ENCODE data around the gene IGFBP7.
"Not testable (repeated sequence)": the region's sequence is repeated elsewhere in the genome, so short reads cannot be mapped to it uniquely, and the experiment has no call there.

IGFBP7 gene

GRCh38 chr4:57065730-57066482 lies 44.3 kb downstream of the IGFBP7 start:
- Histone ChIP-seq H3K4me3 (ENCODE audit: low read length) (peak overlapping the region; percentile 26), H3K9me3 (ENCODE audit: control insufficient read depth, low read length) (no peaks in the 10 kb centered on the region), H3K9ac (ENCODE audit: low read length) (peak overlapping the region; percentile 40), H3K36me3 (ENCODE audit: control insufficient read depth, insufficient read depth, low read length, severe bottlenecking) (no peaks in the 10 kb centered on the region), H3K4me1 (ENCODE audit: control insufficient read depth, insufficient read depth, low read length) (peaks cover 45% of the 10 kb centered on the region), H3K27me3 (replicated peaks; ENCODE audit: control insufficient read depth, insufficient read depth, low read length) (no peaks in the 10 kb centered on the region)
- DNase-seq (ENCODE audit: low read depth) = no peak

- peak overlapping the region; percentile 40 for H3K9ac ChIP-seq (ENCODE audit: low read length)
- no peaks in the 10 kb centered on the region for H3K36me3 ChIP-seq (ENCODE audit: control insufficient read depth, insufficient read depth, low read length, severe bottlenecking)
- H3K9me3 ChIP-seq (ENCODE audit: control insufficient read depth, low read length) = no peaks in the 10 kb centered on the region
- no peaks in the 10 kb centered on the region for H3K27me3 ChIP-seq (replicated peaks; ENCODE audit: control insufficient read depth, insufficient read depth, low read length)
- peaks cover 38% of the 10 kb centered on the region for H3K4me1 ChIP-seq (ENCODE audit: control insufficient read depth, insufficient read depth, low read length)
- peak overlapping the region; percentile 26 for H3K4me3 ChIP-seq (ENCODE audit: low read length)
- peak; percentile 89 for DNase-seq (ENCODE audit: low read depth)
These were observed 45.1 kb downstream of the IGFBP7 start for GRCh38 chr4:57064811-57065711.

DNA sequence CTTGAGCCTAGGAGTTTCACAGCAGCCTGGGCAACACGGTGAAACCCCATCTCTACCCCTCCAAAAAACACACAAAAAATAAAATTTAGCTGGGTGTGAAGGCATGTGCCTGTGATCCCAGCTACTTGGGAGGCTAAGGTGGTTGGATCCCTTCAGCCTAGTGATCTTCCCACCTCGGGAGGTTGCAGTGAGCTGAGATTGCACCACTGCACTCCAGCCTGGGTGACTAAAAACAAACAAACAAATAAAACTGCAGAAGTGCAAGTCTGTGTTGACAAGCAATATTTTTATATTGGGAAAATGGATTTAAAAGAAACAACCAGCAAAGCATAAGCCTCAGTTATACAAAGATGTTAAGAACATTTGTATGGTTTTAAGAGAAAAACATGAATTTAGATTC lies 46.1 kb downstream of the IGFBP7 start:
- Histone ChIP-seq H3K36me3 (ENCODE audit: control insufficient read depth, insufficient read depth, low read length, severe bottlenecking) (no peaks in the 10 kb centered on the region), H3K4me3 (ENCODE audit: low read length) (no peak overlapping the region), H3K4me1 (ENCODE audit: control insufficient read depth, insufficient read depth, low read length) (peaks cover 38% of the 10 kb centered on the region), H3K9ac (ENCODE audit: low read length) (peak overlapping the region; percentile 39), H3K9me3 (ENCODE audit: control insufficient read depth, low read length) (no peaks in the 10 kb centered on the region), H3K27me3 (replicated peaks; ENCODE audit: control insufficient read depth, insufficient read depth, low read length) (no peaks in the 10 kb centered on the region)
- peak; percentile 41 for DNase-seq (ENCODE audit: low read depth)

GRCh38 chr4:57063518-57063917 lies 46.7 kb downstream of the IGFBP7 start:
- no peak for DNase-seq (ENCODE audit: low read depth)
- Histone ChIP-seq H3K9me3 (ENCODE audit: control insufficient read depth, low read length) (no peaks in the 10 kb centered on the region), H3K4me1 (ENCODE audit: control insufficient read depth, insufficient read depth, low read length) (peaks cover 38% of the 10 kb centered on the region), H3K27me3 (replicated peaks; ENCODE audit: control insufficient read depth, insufficient read depth, low read length) (no peaks in the 10 kb centered on the region), H3K4me3 (ENCODE audit: low read length) (no peak overlapping the region), H3K36me3 (ENCODE audit: control insufficient read depth, insufficient read depth, low read length, severe bottlenecking) (no peaks in the 10 kb centered on the region), H3K9ac (ENCODE audit: low read length) (no peak overlapping the region)

- no peak overlapping the region for H3K9ac ChIP-seq (ENCODE audit: low read length)
- no peaks in the 10 kb centered on the region for H3K9me3 ChIP-seq (ENCODE audit: control insufficient read depth, low read length)
- no peaks in the 10 kb centered on the region for H3K27me3 ChIP-seq (replicated peaks; ENCODE audit: control insufficient read depth, insufficient read depth, low read length)
- no peaks in the 10 kb centered on the region for H3K36me3 ChIP-seq (ENCODE audit: control insufficient read depth, insufficient read depth, low read length, severe bottlenecking)
- DNase-seq (ENCODE audit: low read depth) = peak; percentile 79
- no peak overlapping the region for H3K4me3 ChIP-seq (ENCODE audit: low read length)
- H3K4me1 ChIP-seq (ENCODE audit: control insufficient read depth, insufficient read depth, low read length) = peaks cover 37% of the 10 kb centered on the region
These were observed 48.8 kb downstream of the IGFBP7 start for GRCh38 chr4:57061395-57061794.

GRCh38 chr4:57060717-57061067 lies 49.5 kb downstream of the IGFBP7 start:
- H3K27me3 ChIP-seq (replicated peaks; ENCODE audit: control insufficient read depth, insufficient read depth, low read length); H3K9ac ChIP-seq (ENCODE audit: low read length); H3K9me3 ChIP-seq (ENCODE audit: control insufficient read depth, low read length); H3K36me3 ChIP-seq (ENCODE audit: control insufficient read depth, insufficient read depth, low read length, severe bottlenecking); DNase-seq (ENCODE audit: low read depth); H3K4me3 ChIP-seq (ENCODE audit: low read length): not testable (repeated sequence)
- peaks cover 30% of the 10 kb centered on the region for H3K4me1 ChIP-seq (ENCODE audit: control insufficient read depth, insufficient read depth, low read length)

DNA sequence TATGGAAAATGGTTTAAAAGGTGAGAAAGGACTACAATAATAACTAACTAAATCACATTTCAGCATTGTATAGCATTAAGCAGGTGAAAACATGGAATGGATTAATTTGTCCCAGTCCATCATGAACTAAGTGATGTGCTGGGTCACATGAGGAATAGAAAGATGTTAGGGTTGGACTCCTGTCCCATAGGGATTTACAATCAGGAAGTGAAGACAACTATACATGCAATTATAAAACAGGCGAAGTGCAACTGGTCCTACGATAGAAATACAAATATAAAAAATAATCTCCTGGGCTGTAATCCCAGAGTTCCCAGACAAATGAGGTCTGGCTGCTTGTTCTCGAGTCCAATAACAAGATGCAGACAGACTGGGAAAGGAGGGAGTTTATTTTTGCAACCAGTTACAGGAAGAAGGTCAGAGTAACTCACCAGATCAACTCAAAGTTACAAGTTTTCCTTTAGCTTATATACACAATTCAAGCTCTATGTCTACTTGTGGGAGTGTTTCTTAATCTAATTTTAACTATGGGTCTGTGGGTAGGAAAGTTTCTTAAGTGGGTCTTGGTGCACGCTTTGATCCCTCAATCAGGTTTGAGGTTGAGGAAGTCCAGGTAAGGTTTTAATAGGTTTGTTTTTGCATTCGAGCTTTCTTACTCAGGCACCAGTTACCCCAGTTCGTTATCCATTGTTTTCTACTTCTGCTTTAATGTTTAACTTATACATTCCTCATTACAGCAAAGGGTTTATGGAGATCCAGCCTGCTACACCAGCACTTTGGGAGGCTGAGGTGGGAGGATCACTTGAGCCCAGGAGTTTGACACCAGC lies 50.1 kb downstream of the IGFBP7 start:
- no peak overlapping the region for H3K9ac ChIP-seq (ENCODE audit: low read length)
- H3K9me3 ChIP-seq (ENCODE audit: control insufficient read depth, low read length) = no peaks in the 10 kb centered on the region
- no peaks in the 10 kb centered on the region for H3K27me3 ChIP-seq (replicated peaks; ENCODE audit: control insufficient read depth, insufficient read depth, low read length)
- no peak overlapping the region for H3K4me3 ChIP-seq (ENCODE audit: low read length)
- H3K4me1 ChIP-seq (ENCODE audit: control insufficient read depth, insufficient read depth, low read length) = peaks cover 27% of the 10 kb centered on the region
- DNase-seq (ENCODE audit: low read depth) = no peak
- no peaks in the 10 kb centered on the region for H3K36me3 ChIP-seq (ENCODE audit: control insufficient read depth, insufficient read depth, low read length, severe bottlenecking)

- H3K4me3 ChIP-seq (ENCODE audit: low read length) = no peak overlapping the region
- no peaks in the 10 kb centered on the region for H3K4me1 ChIP-seq (ENCODE audit: control insufficient read depth, insufficient read depth, low read length)
- no peaks in the 10 kb centered on the region for H3K27me3 ChIP-seq (replicated peaks; ENCODE audit: control insufficient read depth, insufficient read depth, low read length)
- H3K9me3 ChIP-seq (ENCODE audit: control insufficient read depth, low read length) = no peaks in the 10 kb centered on the region
- DNase-seq (ENCODE audit: low read depth) = no peak
- no peaks in the 10 kb centered on the region for H3K36me3 ChIP-seq (ENCODE audit: control insufficient read depth, insufficient read depth, low read length, severe bottlenecking)
- H3K9ac ChIP-seq (ENCODE audit: low read length) = no peak overlapping the region
These were observed 54.3 kb downstream of the IGFBP7 start for GRCh38 chr4:57055886-57056285.

- Histone ChIP-seq H3K27me3 (replicated peaks; ENCODE audit: control insufficient read depth, insufficient read depth, low read length) (no peaks in the 10 kb centered on the region), H3K36me3 (ENCODE audit: control insufficient read depth, insufficient read depth, low read length, severe bottlenecking) (no peaks in the 10 kb centered on the region), H3K4me1 (ENCODE audit: control insufficient read depth, insufficient read depth, low read length) (peaks cover 9% of the 10 kb centered on the region), H3K9ac (ENCODE audit: low read length) (no peak overlapping the region), H3K9me3 (ENCODE audit: control insufficient read depth, low read length) (no peaks in the 10 kb centered on the region), H3K4me3 (ENCODE audit: low read length) (no peak overlapping the region)
- peak; percentile 49 for DNase-seq (ENCODE audit: low read depth)
These were observed 56.7 kb downstream of the IGFBP7 start for GRCh38 chr4:57053508-57053907.

DNA sequence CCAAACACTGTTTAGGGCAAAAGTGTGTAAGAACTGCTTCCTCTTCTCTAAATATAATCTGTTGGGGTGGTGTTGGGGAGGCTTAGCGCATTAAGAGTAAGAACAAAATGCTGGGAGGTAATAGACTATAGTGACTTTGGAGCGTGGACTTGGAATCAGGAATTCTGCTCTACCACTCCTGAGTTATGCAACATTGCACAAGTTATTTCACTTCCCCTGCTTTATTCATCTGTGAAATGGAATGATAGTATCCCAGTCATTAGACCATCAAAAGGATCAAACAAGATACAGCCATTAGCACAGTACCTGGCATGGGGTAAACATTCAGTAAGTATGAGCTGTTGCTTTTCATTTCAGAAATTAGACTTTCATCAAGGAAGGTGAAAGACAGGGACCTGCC lies 58.7 kb downstream of the IGFBP7 start:
- Histone ChIP-seq H3K4me1 (ENCODE audit: control insufficient read depth, insufficient read depth, low read length) (peaks cover 12% of the 10 kb centered on the region), H3K9me3 (ENCODE audit: control insufficient read depth, low read length) (no peaks in the 10 kb centered on the region), H3K36me3 (ENCODE audit: control insufficient read depth, insufficient read depth, low read length, severe bottlenecking) (no peaks in the 10 kb centered on the region), H3K9ac (ENCODE audit: low read length) (no peak overlapping the region), H3K4me3 (ENCODE audit: low read length) (no peak overlapping the region), H3K27me3 (replicated peaks; ENCODE audit: control insufficient read depth, insufficient read depth, low read length) (no peaks in the 10 kb centered on the region)
- DNase-seq (ENCODE audit: low read depth) = no peak

GRCh38 chr4:57051095-57051494 lies 59.1 kb downstream of the IGFBP7 start:
- DNase-seq (ENCODE audit: low read depth) = no peak
- Histone ChIP-seq H3K9me3 (ENCODE audit: control insufficient read depth, low read length) (no peaks in the 10 kb centered on the region), H3K36me3 (ENCODE audit: control insufficient read depth, insufficient read depth, low read length, severe bottlenecking) (no peaks in the 10 kb centered on the region), H3K4me3 (ENCODE audit: low read length) (no peak overlapping the region), H3K27me3 (replicated peaks; ENCODE audit: control insufficient read depth, insufficient read depth, low read length) (no peaks in the 10 kb centered on the region), H3K9ac (ENCODE audit: low read length) (no peak overlapping the region), H3K4me1 (ENCODE audit: control insufficient read depth, insufficient read depth, low read length) (peaks cover 12% of the 10 kb centered on the region)
